ENCODE data around the gene LIMS1.

The LIMS1 gene

GRCh38 chr2:108634576-108635160 is 100.4 kb downstream of the LIMS1 start:
- peaks cover 13% of the 10 kb centered on the region for H3K4me1 ChIP-seq (ENCODE audit: control insufficient read depth, insufficient read depth, low read length)
- no peaks in the 10 kb centered on the region for H3K9me3 ChIP-seq (ENCODE audit: control insufficient read depth, insufficient read depth, low read depth, low read length)
- TF ChIP-seq ZNF24 (tag by site-specific recombination; IDR thresholded peaks at IDR 0.05): no peak
- no peak for TF ChIP-seq ZNF223 (tag by site-specific recombination; IDR thresholded peaks at IDR 0.05)
- TF ChIP-seq ZNF148 (tag by site-specific recombination; IDR thresholded peaks at IDR 0.05; ENCODE audit: borderline replicate concordance): no peak
- TF ChIP-seq, protein P1, sequence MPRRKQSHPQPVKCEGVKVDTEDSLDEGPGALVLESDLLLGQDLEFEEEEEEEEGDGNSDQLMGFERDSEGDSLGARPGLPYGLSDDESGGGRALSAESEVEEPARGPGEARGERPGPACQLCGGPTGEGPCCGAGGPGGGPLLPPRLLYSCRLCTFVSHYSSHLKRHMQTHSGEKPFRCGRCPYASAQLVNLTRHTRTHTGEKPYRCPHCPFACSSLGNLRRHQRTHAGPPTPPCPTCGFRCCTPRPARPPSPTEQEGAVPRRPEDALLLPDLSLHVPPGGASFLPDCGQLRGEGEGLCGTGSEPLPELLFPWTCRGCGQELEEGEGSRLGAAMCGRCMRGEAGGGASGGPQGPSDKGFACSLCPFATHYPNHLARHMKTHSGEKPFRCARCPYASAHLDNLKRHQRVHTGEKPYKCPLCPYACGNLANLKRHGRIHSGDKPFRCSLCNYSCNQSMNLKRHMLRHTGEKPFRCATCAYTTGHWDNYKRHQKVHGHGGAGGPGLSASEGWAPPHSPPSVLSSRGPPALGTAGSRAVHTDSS (tag by site-specific recombination; IDR thresholded peaks at IDR 0.05): no peak
- TF ChIP-seq, protein P2, sequence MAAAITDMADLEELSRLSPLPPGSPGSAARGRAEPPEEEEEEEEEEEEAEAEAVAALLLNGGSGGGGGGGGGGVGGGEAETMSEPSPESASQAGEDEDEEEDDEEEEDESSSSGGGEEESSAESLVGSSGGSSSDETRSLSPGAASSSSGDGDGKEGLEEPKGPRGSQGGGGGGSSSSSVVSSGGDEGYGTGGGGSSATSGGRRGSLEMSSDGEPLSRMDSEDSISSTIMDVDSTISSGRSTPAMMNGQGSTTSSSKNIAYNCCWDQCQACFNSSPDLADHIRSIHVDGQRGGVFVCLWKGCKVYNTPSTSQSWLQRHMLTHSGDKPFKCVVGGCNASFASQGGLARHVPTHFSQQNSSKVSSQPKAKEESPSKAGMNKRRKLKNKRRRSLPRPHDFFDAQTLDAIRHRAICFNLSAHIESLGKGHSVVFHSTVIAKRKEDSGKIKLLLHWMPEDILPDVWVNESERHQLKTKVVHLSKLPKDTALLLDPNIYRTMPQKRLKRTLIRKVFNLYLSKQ (tag by site-specific recombination; IDR thresholded peaks at IDR 0.05; ENCODE audit: borderline replicate concordance): no peak
- TF ChIP-seq ZNF366 (tag by site-specific recombination; conservative IDR thresholded peaks at IDR 0.05): no peak
- no peak for TF ChIP-seq ZNF610 (tag by site-specific recombination; IDR thresholded peaks at IDR 0.05; ENCODE audit: borderline replicate concordance)
- TF ChIP-seq ZNF248 (tag by site-specific recombination; IDR thresholded peaks at IDR 0.05): no peak
- ChIA-PET POLR2A (interaction anchor here (0.5 kb wide), 1 partner anchor 101 kb away, joined by 5 read pairs; no protein-coding TSS in a partner anchor), CTCF (interaction anchor here (0.5 to 5.3 kb wide), 11 partner anchors 11 to 805 kb away, joined by 3 to 98 read pairs (median 9); no protein-coding TSS in a partner anchor)
- no peak overlapping the region for H3K27ac ChIP-seq (ENCODE audit: extremely low read depth, low read depth, low read length)
- H3K4me3 ChIP-seq (ENCODE audit: low read depth, low read length): no peak overlapping the region
- H3K36me3 ChIP-seq (ENCODE audit: control insufficient read depth in 2 of 2, insufficient read depth in 1 of 2, low read length in 2 of 2): no peaks in the 10 kb centered on the region; a peak in 1 of 3 replicates

DNA sequence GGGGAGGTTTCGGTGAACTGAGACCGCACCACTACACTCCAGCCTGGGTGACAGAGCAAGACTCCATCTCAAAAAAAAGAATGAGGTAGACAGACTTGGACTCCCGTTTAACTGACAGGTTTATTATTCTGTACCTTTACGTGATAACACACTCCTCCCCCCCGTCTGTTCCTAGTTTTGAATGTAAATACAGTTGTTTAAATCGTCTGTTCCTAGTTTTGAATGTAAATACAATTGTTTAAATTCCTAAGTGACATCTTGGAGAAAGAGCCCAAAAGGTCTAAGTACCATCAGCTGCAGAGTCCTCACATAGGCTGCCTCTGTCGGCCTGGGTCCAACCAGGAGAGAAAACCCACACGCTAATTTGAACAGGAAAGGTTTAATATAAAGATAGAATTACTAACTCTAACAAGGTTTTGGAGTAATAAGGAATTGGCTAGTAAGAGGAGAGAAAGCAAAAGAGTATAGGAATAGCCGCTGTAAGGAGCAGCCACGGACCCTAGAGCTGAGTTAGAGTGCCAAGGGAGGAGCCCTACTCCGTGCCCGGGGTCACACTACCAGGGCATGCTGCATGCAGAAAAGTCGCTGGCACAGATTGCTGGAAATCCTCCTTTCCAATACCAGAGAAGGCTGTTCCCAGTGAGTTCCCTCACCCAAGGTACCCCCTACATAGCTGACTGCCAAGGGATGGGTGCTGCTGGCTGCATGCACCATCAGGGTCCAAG is 101.5 kb downstream of the LIMS1 start:
- Histone ChIP-seq H3K4me3 (ENCODE audit: low read depth, low read length) (no peak overlapping the region), H3K27ac (ENCODE audit: extremely low read depth, low read depth, low read length) (no peak overlapping the region; the same call in 1 of the 2 replicates), H3K36me3 (ENCODE audit: control insufficient read depth in 2 of 2, insufficient read depth in 1 of 2, low read length in 2 of 2) (no peaks in the 10 kb centered on the region), H3K9me3 (ENCODE audit: control insufficient read depth, insufficient read depth, low read depth, low read length) (no peaks in the 10 kb centered on the region), H3K4me1 (ENCODE audit: control insufficient read depth, insufficient read depth, low read length) (peaks cover 13% of the 10 kb centered on the region)
- ChIA-PET POLR2A (interaction anchor here (0.6 kb wide), 1 partner anchor 39 kb away, joined by 3 read pairs; no protein-coding TSS in a partner anchor), CTCF (interaction anchor here (0.6 to 5.3 kb wide), 44 partner anchors 10 to 1942 kb away, joined by 3 to 98 read pairs (median 5); partner anchors contain the start of gene SULT1C2)
- peak; percentile 58; the same call in 1 of the 2 replicates for TF ChIP-seq ZNF341 (tag by site-specific recombination; IDR thresholded peaks at IDR 0.05; ENCODE audit: low read depth)
- TF ChIP-seq SALL2 (tag by site-specific recombination; IDR thresholded peaks at IDR 0.05; ENCODE audit: borderline replicate concordance): no peak
- peak; percentile 91 for TF ChIP-seq ZBTB17 (tag by site-specific recombination; IDR thresholded peaks at IDR 0.05)

- Histone ChIP-seq H3K9me3 (ENCODE audit: control insufficient read depth, insufficient read depth, low read depth, low read length) (no peaks in the 10 kb centered on the region), H3K4me3 (ENCODE audit: low read depth, low read length) (no peak overlapping the region), H3K36me3 (ENCODE audit: control insufficient read depth in 2 of 2, insufficient read depth in 1 of 2, low read length in 2 of 2) (no peaks in the 10 kb centered on the region), H3K4me1 (ENCODE audit: control insufficient read depth, insufficient read depth, low read length) (peaks cover 10% of the 10 kb centered on the region; the same call in 1 of the 2 replicates), H3K27ac (ENCODE audit: extremely low read depth, low read depth, low read length) (no peak overlapping the region)
- ChIA-PET CTCF (interaction anchor here (0.6 to 5.3 kb wide), 30 partner anchors 10 to 489 kb away, joined by 3 to 98 read pairs (median 6); no protein-coding TSS in a partner anchor), POLR2A (interaction anchor here (1.1 kb wide), 1 partner anchor 42 kb away, joined by 4 read pairs; no protein-coding TSS in a partner anchor)
- TF ChIP-seq ZNF169 (tag by site-specific recombination; IDR thresholded peaks at IDR 0.05) (no peak), ZNF132 (tag by site-specific recombination; IDR thresholded peaks at IDR 0.05; ENCODE audit: borderline replicate concordance) (no peak), ZNF404 (tag by site-specific recombination; IDR thresholded peaks at IDR 0.05) (no peak), ZNF426 (tag by site-specific recombination; IDR thresholded peaks at IDR 0.05) (no peak), ZNF274 (IDR thresholded peaks at IDR 0.05; ENCODE audit: low read length) (no peak), ZNF274 (tag by site-specific recombination; IDR thresholded peaks at IDR 0.05; ENCODE audit: borderline replicate concordance) (no peak), ZNF280C (tag by site-specific recombination; IDR thresholded peaks at IDR 0.05) (no peak)
Observed at GRCh38 chr2:108637304-108637669, 103.0 kb downstream of the LIMS1 start.
